Cardiac fibroblast (primary cell): Measurements from ENCODE around the gene TSC22D1.
"Not testable (repeated sequence)": the region's sequence is repeated elsewhere in the genome, so short reads cannot be mapped to it uniquely, and the experiment has no call there.

Experiments used
- DNase-seq, 2 donors: peaks; one replicate each; pipeline versions ENCODE4 v3.0.0 to v3.0.0-alpha.2; 2010; ENCODE audit warnings: low read depth in 2 of 2
- H3K4me3 ChIP-seq, 2 donors: replicated peaks in 1 of 2; 1 replicate in 1 of 2; 2 replicates in 1 of 2; pipeline ENCODE4 v1.5.1; 2011; ENCODE audit warnings: low read depth in 2 of 2, low read length in 2 of 2, mild to moderate bottlenecking in 2 of 2, moderate library complexity in 1 of 2
- TF ChIP-seq, protein P1 (sequence below): IDR thresholded peaks from one replicate; pipeline ENCODE4 v1.5.1; 2011; ENCODE audit warnings: low read depth, mild to moderate bottlenecking, low read length, inconsistent platforms

The TSC22D1 gene

DNA sequence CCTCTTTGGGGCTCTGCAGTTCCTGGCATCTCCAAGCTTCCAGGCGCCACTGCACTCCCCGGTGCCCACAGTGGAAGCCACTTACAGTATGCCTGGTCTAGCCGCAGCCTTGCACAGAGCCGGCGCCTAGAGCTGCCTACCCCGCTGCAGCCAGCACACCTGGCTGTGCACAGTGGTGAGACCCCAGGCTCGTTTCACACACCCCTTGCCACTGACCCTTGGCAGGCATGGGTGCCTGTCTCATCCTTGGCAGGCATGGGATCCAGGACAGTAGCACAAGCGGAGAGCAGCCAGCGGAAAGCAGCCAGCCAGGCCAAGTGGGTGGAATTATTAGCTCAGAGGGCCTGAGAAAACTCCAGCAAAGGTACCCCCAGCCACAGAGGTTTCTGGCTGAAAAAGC, 116.5 kb downstream of the TSC22D1 start:
- no peak for DNase-seq
- H3K4me3 ChIP-seq = no peak overlapping the region
- TF ChIP-seq, protein P1, sequence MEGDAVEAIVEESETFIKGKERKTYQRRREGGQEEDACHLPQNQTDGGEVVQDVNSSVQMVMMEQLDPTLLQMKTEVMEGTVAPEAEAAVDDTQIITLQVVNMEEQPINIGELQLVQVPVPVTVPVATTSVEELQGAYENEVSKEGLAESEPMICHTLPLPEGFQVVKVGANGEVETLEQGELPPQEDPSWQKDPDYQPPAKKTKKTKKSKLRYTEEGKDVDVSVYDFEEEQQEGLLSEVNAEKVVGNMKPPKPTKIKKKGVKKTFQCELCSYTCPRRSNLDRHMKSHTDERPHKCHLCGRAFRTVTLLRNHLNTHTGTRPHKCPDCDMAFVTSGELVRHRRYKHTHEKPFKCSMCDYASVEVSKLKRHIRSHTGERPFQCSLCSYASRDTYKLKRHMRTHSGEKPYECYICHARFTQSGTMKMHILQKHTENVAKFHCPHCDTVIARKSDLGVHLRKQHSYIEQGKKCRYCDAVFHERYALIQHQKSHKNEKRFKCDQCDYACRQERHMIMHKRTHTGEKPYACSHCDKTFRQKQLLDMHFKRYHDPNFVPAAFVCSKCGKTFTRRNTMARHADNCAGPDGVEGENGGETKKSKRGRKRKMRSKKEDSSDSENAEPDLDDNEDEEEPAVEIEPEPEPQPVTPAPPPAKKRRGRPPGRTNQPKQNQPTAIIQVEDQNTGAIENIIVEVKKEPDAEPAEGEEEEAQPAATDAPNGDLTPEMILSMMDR = no peak

DNA sequence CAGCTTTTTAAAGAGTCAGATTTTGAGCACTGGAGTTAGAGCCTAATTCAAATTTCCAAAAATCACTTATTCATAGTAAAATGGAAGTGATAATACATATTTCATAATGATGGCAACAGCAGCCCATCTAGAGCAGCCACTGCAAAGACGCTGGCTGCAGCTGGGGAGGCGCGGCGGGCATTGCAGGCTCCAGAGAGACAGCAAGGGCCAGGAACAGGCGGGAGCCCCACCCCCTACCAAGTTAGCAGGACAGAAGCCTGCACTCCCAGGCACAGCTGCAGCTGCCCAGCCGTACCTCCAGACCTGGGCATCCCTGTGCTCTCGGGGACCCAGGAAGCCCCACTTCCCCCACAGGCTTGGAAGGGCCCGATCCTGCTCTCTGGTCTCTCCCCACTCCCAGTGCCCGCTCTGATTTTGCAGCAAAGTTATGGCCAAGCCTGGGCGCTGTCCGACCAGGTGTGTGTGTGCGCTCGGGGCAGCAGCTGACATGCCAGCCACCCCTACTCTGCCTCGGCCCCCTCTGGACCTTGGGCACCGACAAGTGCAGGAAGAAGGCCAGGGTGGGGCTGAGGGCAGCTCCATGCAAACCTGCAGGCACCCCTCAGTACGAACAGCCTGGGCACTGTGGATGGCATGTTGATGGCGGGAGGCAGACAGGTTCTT, 117.7 kb downstream of the TSC22D1 start:
- H3K4me3 ChIP-seq = no peak overlapping the region
- TF ChIP-seq, protein P1 = no peak
- DNase-seq = no peak

DNA sequence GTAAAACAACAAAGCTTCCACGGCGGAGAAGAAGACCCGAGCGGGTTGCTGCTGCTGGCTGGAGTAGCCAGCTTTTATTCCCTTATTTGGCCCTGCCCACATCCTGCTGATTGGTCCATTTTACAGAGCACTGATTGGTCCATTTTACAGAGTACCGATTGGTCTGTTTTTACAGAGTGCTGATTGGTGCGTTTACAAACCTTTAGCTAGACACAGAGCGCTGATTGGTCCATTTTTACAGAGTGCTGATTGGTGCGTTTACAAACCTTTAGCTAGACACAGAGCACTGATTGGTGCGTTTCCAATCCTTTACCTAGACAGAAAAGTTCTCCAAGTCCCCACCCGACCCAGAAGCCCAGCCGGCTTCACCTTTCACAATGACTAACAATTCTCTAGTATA, 119.9 kb downstream of the TSC22D1 start:
- not testable (repeated sequence) for H3K4me3 ChIP-seq, DNase-seq

DNA sequence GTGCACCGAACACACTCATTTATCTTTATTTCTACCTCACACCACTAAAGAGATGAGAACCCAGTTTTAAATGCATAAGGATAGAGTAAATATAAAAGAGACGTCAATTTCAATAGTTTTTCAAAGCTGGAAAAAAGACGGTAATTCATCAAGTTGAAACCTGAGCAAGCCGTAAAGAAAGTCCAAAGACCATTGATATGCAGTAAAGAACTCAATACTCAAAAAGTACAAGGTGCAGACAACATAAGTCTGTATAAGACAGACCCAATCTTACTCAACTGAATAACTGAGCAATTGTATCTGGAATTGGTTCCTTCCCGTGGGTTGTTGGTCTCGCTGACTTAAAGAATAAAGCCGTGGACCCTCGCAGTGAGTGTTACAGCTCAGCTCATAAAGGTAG, 120.4 kb downstream of the TSC22D1 start:
- TF ChIP-seq, protein P1 = no peak
- DNase-seq = no peak
- no peak overlapping the region for H3K4me3 ChIP-seq

DNA sequence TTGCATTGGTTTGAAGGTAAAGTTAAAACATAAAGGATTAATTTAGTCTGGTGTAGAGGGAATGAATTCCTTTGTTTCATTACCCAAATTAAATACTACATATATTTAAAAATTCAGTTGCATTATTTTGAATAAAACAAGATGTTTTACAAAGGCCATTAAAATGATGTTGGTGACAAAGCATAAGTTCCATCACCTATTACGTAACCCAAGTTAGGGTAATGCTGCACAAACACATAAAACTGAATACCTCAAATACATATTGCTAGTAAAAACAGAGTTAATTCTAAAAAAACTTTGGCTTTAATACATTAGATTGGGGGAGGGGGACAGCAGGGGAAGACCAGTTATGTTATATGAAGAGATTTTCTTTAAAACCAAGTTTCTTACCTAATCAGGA, 122.2 kb downstream of the TSC22D1 start:
- DNase-seq = no peak
- H3K4me3 ChIP-seq = no peak overlapping the region
- TF ChIP-seq, protein P1 = no peak

DNA sequence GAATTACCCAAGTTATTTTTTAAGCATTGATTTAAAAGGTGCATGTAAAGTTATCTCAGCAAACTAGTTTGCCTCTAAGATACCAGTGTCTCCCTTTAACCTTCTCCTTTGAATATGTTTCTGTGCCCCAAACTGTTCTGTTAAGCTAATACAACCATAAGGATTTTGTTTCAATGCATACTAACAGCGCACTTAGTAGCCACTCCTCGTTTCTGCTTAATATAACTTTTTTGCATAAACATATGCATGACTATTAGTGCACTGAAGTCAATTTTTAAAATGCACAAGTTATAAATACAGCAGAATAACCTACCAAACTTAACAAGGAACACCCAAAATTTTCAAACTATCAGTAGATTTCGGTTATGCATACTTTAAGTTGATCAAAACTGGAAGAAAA, 123.1 kb downstream of the TSC22D1 start:
- H3K4me3 ChIP-seq = no peak overlapping the region
- DNase-seq = no peak
- TF ChIP-seq, protein P1 = no peak

DNA sequence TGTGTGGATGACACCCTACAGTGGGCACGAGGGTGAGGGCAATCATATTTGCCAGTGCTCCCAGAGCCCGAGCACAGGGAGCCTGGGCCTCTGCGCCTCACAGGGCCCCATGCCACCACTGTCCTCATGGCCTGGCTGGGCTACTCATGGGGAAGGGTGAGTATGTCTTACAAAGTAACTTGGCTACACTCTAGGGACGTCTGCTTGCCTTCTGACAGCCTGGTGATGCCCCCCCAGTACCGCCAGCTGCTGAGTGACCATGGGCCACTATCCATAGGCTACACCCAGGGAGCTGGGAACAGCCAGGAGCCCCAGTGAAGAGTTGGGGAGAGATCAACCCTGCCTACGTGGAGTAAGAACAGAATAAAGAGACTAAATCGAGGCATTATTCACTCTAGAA, 123.7 kb downstream of the TSC22D1 start:
- TF ChIP-seq, protein P1 = no peak
- H3K4me3 ChIP-seq = no peak overlapping the region

More for the DNA sequence above, 123.7 kb downstream of the TSC22D1 start:
- no peak for DNase-seq
